ACHN (cell line): ENCODE results near the gene RAD51B.

Experiments
- DNase-seq: peaks from one replicate; pipeline ENCODE4 v3.0.0-alpha.2; 2015
- in situ Hi-C: cut with HindIII; loops from 2 replicates; pipeline ENCODE4 v1.10.0; 2017; ENCODE audit warnings: low sequenced_read_pairs, low pct_ligation_motif_present, low pct_unique_long_range_greater_than_20kb

Gene RAD51B

GRCh38 chr14:68394118-68394763 is 574.7 kb downstream of the RAD51B start:
- in situ Hi-C loops: no loop called here
- DNase-seq: no peak

- no peak for DNase-seq
- in situ Hi-C loops: no loop called here
Measured at GRCh38 chr14:68394764-68395143, 575.2 kb downstream of the RAD51B start.

- in situ Hi-C loops: no loop called here
- DNase-seq: no peak
Measured at GRCh38 chr14:68395604-68396003, 576.0 kb downstream of the RAD51B start.

GRCh38 chr14:68396461-68396860 is 576.9 kb downstream of the RAD51B start:
- in situ Hi-C loops: no loop called here
- DNase-seq: no peak

- no peak for DNase-seq
- in situ Hi-C loops: no loop called here
Measured at GRCh38 chr14:68397371-68397811, 577.8 kb downstream of the RAD51B start.

GRCh38 chr14:68397822-68398221 is 578.2 kb downstream of the RAD51B start:
- no peak for DNase-seq
- in situ Hi-C loops: no loop called here

- in situ Hi-C loops: no loop called here
Measured at GRCh38 chr14:68398370-68398769, 578.8 kb downstream of the RAD51B start.

GRCh38 chr14:68399971-68400370 is 580.4 kb downstream of the RAD51B start:
- no peak for DNase-seq
- in situ Hi-C loops: no loop called here

More at GRCh38 chr14:68398370-68398769, 578.8 kb downstream of the RAD51B start:
- DNase-seq: no peak

- in situ Hi-C loops: no loop called here
- DNase-seq: no peak
Measured at GRCh38 chr14:68401317-68401716, 581.7 kb downstream of the RAD51B start.

GRCh38 chr14:68401855-68402254 is 582.3 kb downstream of the RAD51B start:
- in situ Hi-C loops: no loop called here
- DNase-seq: no peak

GRCh38 chr14:68402525-68403101 is 583.0 kb downstream of the RAD51B start:
- no peak for DNase-seq
- in situ Hi-C loops: no loop called here

- in situ Hi-C loops: no loop called here
- DNase-seq: no peak
Measured at GRCh38 chr14:68403191-68404145, 583.9 kb downstream of the RAD51B start.

GRCh38 chr14:68404146-68404527 is 584.6 kb downstream of the RAD51B start:
- in situ Hi-C loops: no loop called here
- no peak for DNase-seq

GRCh38 chr14:68404652-68405183 is 585.1 kb downstream of the RAD51B start:
- in situ Hi-C loops: no loop called here

GRCh38 chr14:68405961-68406360 is 586.4 kb downstream of the RAD51B start:
- no peak for DNase-seq
- in situ Hi-C loops: no loop called here

More at GRCh38 chr14:68404652-68405183, 585.1 kb downstream of the RAD51B start:
- DNase-seq: no peak

GRCh38 chr14:68407285-68407684 is 587.7 kb downstream of the RAD51B start:
- in situ Hi-C loops: no loop called here

GRCh38 chr14:68407825-68408224 is 588.2 kb downstream of the RAD51B start:
- DNase-seq: no peak
- in situ Hi-C loops: no loop called here

More at GRCh38 chr14:68407285-68407684, 587.7 kb downstream of the RAD51B start:
- DNase-seq: no peak

- no peak for DNase-seq
- in situ Hi-C loops: no loop called here
Measured at GRCh38 chr14:68408680-68409079, 589.1 kb downstream of the RAD51B start.

- in situ Hi-C loops: no loop called here
- DNase-seq: no peak
Measured at GRCh38 chr14:68409387-68409786, 589.8 kb downstream of the RAD51B start.
